ENCODE results near the gene TMEM164.

DNA sequence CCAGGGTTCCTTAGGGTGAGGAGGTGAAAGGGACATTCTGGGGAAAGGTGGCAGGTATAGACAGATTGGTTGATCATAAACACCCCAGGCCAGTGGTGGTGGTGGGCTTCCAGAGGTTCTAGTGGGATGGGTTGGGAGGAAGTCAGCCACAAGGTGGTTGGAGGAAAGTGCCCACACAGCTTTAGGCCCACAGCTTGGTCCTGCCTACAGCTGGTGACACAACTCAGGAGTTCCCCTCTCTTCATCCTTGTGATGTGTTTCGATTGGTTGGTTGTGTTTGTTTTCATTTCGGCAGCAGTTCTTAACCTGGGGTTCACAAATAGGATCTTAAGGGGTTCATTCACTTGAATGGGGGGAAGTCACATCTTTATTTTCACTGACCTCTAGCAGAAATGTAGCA, 157.0 kb downstream of the TMEM164 start:
- TF ChIP-seq, protein P1, sequence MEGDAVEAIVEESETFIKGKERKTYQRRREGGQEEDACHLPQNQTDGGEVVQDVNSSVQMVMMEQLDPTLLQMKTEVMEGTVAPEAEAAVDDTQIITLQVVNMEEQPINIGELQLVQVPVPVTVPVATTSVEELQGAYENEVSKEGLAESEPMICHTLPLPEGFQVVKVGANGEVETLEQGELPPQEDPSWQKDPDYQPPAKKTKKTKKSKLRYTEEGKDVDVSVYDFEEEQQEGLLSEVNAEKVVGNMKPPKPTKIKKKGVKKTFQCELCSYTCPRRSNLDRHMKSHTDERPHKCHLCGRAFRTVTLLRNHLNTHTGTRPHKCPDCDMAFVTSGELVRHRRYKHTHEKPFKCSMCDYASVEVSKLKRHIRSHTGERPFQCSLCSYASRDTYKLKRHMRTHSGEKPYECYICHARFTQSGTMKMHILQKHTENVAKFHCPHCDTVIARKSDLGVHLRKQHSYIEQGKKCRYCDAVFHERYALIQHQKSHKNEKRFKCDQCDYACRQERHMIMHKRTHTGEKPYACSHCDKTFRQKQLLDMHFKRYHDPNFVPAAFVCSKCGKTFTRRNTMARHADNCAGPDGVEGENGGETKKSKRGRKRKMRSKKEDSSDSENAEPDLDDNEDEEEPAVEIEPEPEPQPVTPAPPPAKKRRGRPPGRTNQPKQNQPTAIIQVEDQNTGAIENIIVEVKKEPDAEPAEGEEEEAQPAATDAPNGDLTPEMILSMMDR (conservative IDR thresholded peaks at IDR 0.05; ENCODE audit: low read depth in 2 of 2) = no peak
- TF ChIP-seq EZH2 (IDR thresholded peaks at IDR 0.05; ENCODE audit: low read depth, unreplicated experiment) (no peak), POLR2AphosphoS5 (IDR thresholded peaks at IDR 0.05; ENCODE audit: low read depth) (no peak), EZH2phosphoT487 (IDR thresholded peaks at IDR 0.05; ENCODE audit: unreplicated experiment) (no peak), CREB1 (CRISPR knock-in tag; IDR thresholded peaks at IDR 0.05; ENCODE audit: low read depth) (no peak), ZNF331 (CRISPR knock-in tag; IDR thresholded peaks at IDR 0.05; ENCODE audit: low read depth) (no peak), JUNB (IDR thresholded peaks at IDR 0.05; ENCODE audit: unreplicated experiment) (no peak), ZNF114 (CRISPR knock-in tag; IDR thresholded peaks at IDR 0.05) (no peak), STAT1 (IDR thresholded peaks at IDR 0.05; ENCODE audit: unreplicated experiment) (no peak), NANOG (IDR thresholded peaks at IDR 0.05; ENCODE audit: borderline replicate concordance) (no peak)
- TF ChIP-seq, protein P2, sequence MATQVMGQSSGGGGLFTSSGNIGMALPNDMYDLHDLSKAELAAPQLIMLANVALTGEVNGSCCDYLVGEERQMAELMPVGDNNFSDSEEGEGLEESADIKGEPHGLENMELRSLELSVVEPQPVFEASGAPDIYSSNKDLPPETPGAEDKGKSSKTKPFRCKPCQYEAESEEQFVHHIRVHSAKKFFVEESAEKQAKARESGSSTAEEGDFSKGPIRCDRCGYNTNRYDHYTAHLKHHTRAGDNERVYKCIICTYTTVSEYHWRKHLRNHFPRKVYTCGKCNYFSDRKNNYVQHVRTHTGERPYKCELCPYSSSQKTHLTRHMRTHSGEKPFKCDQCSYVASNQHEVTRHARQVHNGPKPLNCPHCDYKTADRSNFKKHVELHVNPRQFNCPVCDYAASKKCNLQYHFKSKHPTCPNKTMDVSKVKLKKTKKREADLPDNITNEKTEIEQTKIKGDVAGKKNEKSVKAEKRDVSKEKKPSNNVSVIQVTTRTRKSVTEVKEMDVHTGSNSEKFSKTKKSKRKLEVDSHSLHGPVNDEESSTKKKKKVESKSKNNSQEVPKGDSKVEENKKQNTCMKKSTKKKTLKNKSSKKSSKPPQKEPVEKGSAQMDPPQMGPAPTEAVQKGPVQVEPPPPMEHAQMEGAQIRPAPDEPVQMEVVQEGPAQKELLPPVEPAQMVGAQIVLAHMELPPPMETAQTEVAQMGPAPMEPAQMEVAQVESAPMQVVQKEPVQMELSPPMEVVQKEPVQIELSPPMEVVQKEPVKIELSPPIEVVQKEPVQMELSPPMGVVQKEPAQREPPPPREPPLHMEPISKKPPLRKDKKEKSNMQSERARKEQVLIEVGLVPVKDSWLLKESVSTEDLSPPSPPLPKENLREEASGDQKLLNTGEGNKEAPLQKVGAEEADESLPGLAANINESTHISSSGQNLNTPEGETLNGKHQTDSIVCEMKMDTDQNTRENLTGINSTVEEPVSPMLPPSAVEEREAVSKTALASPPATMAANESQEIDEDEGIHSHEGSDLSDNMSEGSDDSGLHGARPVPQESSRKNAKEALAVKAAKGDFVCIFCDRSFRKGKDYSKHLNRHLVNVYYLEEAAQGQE (IDR thresholded peaks at IDR 0.05; ENCODE audit: unreplicated experiment) = no peak
- TF ChIP-seq, protein P3, sequence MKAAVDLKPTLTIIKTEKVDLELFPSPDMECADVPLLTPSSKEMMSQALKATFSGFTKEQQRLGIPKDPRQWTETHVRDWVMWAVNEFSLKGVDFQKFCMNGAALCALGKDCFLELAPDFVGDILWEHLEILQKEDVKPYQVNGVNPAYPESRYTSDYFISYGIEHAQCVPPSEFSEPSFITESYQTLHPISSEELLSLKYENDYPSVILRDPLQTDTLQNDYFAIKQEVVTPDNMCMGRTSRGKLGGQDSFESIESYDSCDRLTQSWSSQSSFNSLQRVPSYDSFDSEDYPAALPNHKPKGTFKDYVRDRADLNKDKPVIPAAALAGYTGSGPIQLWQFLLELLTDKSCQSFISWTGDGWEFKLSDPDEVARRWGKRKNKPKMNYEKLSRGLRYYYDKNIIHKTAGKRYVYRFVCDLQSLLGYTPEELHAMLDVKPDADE (IDR thresholded peaks at IDR 0.05) = no peak
